Stomach (tissue), 9 donors: Measurements from ENCODE around the gene SEC23A. TPM values are rescaled to one million over a fixed set of nuclear protein-coding genes. Genes with fewer than 3 reads are reported as not detected.

ENCODE experiments used
- DNase-seq, 2 donors: peaks; one replicate each; pipeline versions ENCODE4 v3.0.0 to v3.0.0-alpha.2; 2013 to 2019
- H3K27ac ChIP-seq, 5 donors: fragments of 200-600 bp in 4 of 5; sonication (generic) in 4 of 5; one replicate each; pipeline ENCODE4 v1.5.1; 2013 to 2019; ENCODE audit warnings: mild to moderate bottlenecking in 1 of 5, moderate library complexity in 1 of 5
- H3K27me3 ChIP-seq, 3 donors: fragments of 200-600 bp; sonication (generic); one replicate each; pipeline ENCODE4 v1.5.1; 2017 to 2019; ENCODE audit warnings: mixed run types in 1 of 3
- H3K36me3 ChIP-seq, 4 donors: fragments of 200-600 bp; sonication (generic); 1 replicate in 3 of 4; 2 replicates in 1 of 4; pipeline ENCODE4 v1.5.1; 2016 to 2019
- H3K4me1 ChIP-seq, 4 donors: fragments of 200-600 bp; sonication (generic); one replicate each; pipeline ENCODE4 v1.5.1; 2016 to 2019
- H3K4me3 ChIP-seq, 4 donors: fragments of 200-600 bp; sonication (generic) in 3 of 4; one replicate each; pipeline ENCODE4 v1.5.1; 2016 to 2019; ENCODE audit warnings: mild to moderate bottlenecking in 1 of 4
- H3K9me3 ChIP-seq, 4 donors: fragments of 200-600 bp; sonication (generic); one replicate each; pipeline ENCODE4 v1.5.1; 2016 to 2019
- CTCF ChIP-seq, 7 experiments: fragments of 450-650 bp in 4 of 7; fragments of 200-600 bp in 3 of 7; sonication (generic) in 3 of 7; IDR thresholded peaks; one replicate each; pipeline ENCODE4 v1.5.1; 2016 to 2019; ENCODE audit warnings: antibody characterized with exemption in 7 of 7, control low read depth in 2 of 7, mild to moderate bottlenecking in 1 of 7
- EP300 ChIP-seq: sonication (generic); formaldehyde crosslinking; IDR thresholded peaks from one replicate; pipeline ENCODE4 v1.6.1; 2017; ENCODE audit warnings: antibody characterized with exemption
- POLR2A ChIP-seq, 4 donors: fragments of 450-650 bp; IDR thresholded peaks; one replicate each; pipeline ENCODE4 v1.6.1; 2016; ENCODE audit warnings: antibody characterized with exemption in 4 of 4, control low read depth in 2 of 4, mild to moderate bottlenecking in 1 of 4, moderate library complexity in 1 of 4
- POLR2AphosphoS5 ChIP-seq, 3 donors: sonication (generic); formaldehyde crosslinking; IDR thresholded peaks; one replicate each; pipeline ENCODE4 v1.6.1; 2016; ENCODE audit warnings: antibody characterized with exemption in 3 of 3
- WGBS, 5 donors: extraction: QIAGEN DNeasy Blood & Tissue Kit in 3 of 5; methylation state at CpG; one replicate each; pipeline versions ENCODE4 v1.1.5 to v1.1.7; 2013 to 2018; 5-methylcytosine and 5-hydroxymethylcytosine counted together
- intact Hi-C: fragments of 100-400 bp; cut with DNase I; formaldehyde crosslinking; loops from one replicate; pipeline ENCODE4 v1.15.1; 2023; ENCODE audit warnings: low total_unique reads
- polyA plus RNA-seq, 3 donors: library from polyadenylated mRNA; stranded (reverse); fragments of 200-250 nt; gene quantifications; one replicate each; pipeline ENCODE4 v1.2.3, GENCODE V29; 2013
- small RNA-seq, 4 donors: library from RNA; depleted of rRNA; stranded (forward); fragments of <200 nt; gene quantifications; one replicate each; pipeline ENCODE3, GENCODE V24; 2016
- total RNA-seq, 5 donors: library from RNA; depleted of rRNA; stranded (reverse); fragments of >200 nt; gene quantifications; one replicate each; pipeline versions ENCODE4 v1.1.0 to v1.2.3, GENCODE V29; 2014 to 2016
- donor health status: healthy with polysubstance abuse.
- donor health status: Bipolar disorder and iron deficiency.
- donor health status: healthy.

Gene SEC23A
- total and polyA plus RNA-seq, 8 donors, result 12.3 to 584 (median 68.6) TPM

- H3K36me3 ChIP-seq, result no peaks in the 10 kb centered on the region
- no peak overlapping the region for H3K4me3 ChIP-seq
- no peak overlapping the region for H3K27ac ChIP-seq
- WGBS, 5 donors, result 70 to 82% (median 74%) methylated on average over 3 of the region's 3 CpGs
- no peaks in the 10 kb centered on the region for H3K27me3 ChIP-seq
- DNase-seq, result no peak
- no peaks in the 10 kb centered on the region for H3K4me1 ChIP-seq
- TF ChIP-seq CTCF (IDR thresholded peaks at IDR 0.05) (no peak), EP300 (no peak), POLR2AphosphoS5 (IDR thresholded peaks at IDR 0.05) (no peak), POLR2A (IDR thresholded peaks at IDR 0.05) (no peak)
- intact Hi-C loops, result no loop called here
- peaks cover 0 to 2% (median 0%) of the 10 kb centered on the region in 4 donors for H3K9me3 ChIP-seq
Observed at GRCh38 chr14:38982278-38982677, 120.8 kb downstream of the SEC23A start.

Small RNA genes lying within 50 kb of the gene (small RNA-seq; reads per million reads assigned to genes)
- 0 reads per million in 4 donors for gene AL109628.1
- gene RF00019, result 0 reads per million in 4 donors

Other genes with a start within 250 kb of the SEC23A start
- gene GEMIN2, start 11.1 kb upstream of the SEC23A start, total RNA-seq, result 10 to 100 TPM in 2 of 5 donors, 1 to 10 TPM in 2, not detected in 1; 1.7 to 56.9 (median 12.6) TPM
- 10 to 100 TPM in 1 of 3 donors, 1 to 10 TPM in 2; 7.3 to 13.7 (median 8.0) TPM for gene GEMIN2, start 11.1 kb upstream of the SEC23A start, polyA plus RNA-seq
- 100 to 1,000 TPM in 1 of 5 donors, 10 to 100 TPM in 4; 15.1 to 100 (median 49.6) TPM for gene TRAPPC6B, start 67.1 kb upstream of the SEC23A start, total RNA-seq
- gene TRAPPC6B, start 67.1 kb upstream of the SEC23A start, polyA plus RNA-seq, result 10 to 100 TPM in 2 of 3 donors, 1 to 10 TPM in 1; 9.7 to 13.9 (median 12.4) TPM
- 100 to 1,000 TPM in 1 of 5 donors, 10 to 100 TPM in 4; 36.2 to 122 (median 53.2) TPM for gene PNN, start 72.0 kb upstream of the SEC23A start, total RNA-seq
- 10 to 100 TPM; 21.7 to 36.3 (median 33.5) TPM for gene PNN, start 72.0 kb upstream of the SEC23A start, polyA plus RNA-seq
- 10 to 100 TPM; 41.4 to 72.4 (median 58.9) TPM for gene MIA2, start 130.7 kb upstream of the SEC23A start, total RNA-seq
- gene MIA2, start 130.7 kb upstream of the SEC23A start, polyA plus RNA-seq, result 10 to 100 TPM; 23.6 to 45.6 (median 26.1) TPM